ENCODE measurements around the gene GAS7.

The GAS7 gene

GRCh38 chr17:10201680-10202079, 3.3 kb upstream of the GAS7 start:
- no peak for DNase-seq (ENCODE audit: low read depth, low spot score)

GRCh38 chr17:10200645-10201044, 2.2 kb upstream of the GAS7 start:
- no peak overlapping the region for H3K27ac ChIP-seq
- DNase-seq (ENCODE audit: low read depth, low spot score), result no peak

More at GRCh38 chr17:10201680-10202079, 3.3 kb upstream of the GAS7 start:
- H3K27ac ChIP-seq, result no peak overlapping the region

- no peak overlapping the region for H3K27ac ChIP-seq
- DNase-seq (ENCODE audit: low read depth, low spot score), result no peak
Observed at GRCh38 chr17:10200016-10200415, 1.6 kb upstream of the GAS7 start.

GRCh38 chr17:10197721-10198508, 491 bp downstream of the GAS7 start:
- DNase-seq (ENCODE audit: low read depth, low spot score), result no peak
- H3K27ac ChIP-seq, result no peak overlapping the region

GRCh38 chr17:10197362-10197720, 1.1 kb downstream of the GAS7 start:
- no peak overlapping the region for H3K27ac ChIP-seq

GRCh38 chr17:10196941-10197340, 1.5 kb downstream of the GAS7 start:
- H3K27ac ChIP-seq, result no peak overlapping the region
- no peak for DNase-seq (ENCODE audit: low read depth, low spot score)

More at GRCh38 chr17:10197362-10197720, 1.1 kb downstream of the GAS7 start:
- no peak for DNase-seq (ENCODE audit: low read depth, low spot score)

GRCh38 chr17:10196384-10196895, 2.0 kb downstream of the GAS7 start:
- no peak for DNase-seq (ENCODE audit: low read depth, low spot score)
- no peak overlapping the region for H3K27ac ChIP-seq

GRCh38 chr17:10195090-10195805, 3.2 kb downstream of the GAS7 start:
- H3K27ac ChIP-seq, result no peak overlapping the region
- DNase-seq (ENCODE audit: low read depth, low spot score), result no peak

GRCh38 chr17:10193632-10194031, 4.8 kb downstream of the GAS7 start:
- H3K27ac ChIP-seq, result no peak overlapping the region
- DNase-seq (ENCODE audit: low read depth, low spot score), result no peak

GRCh38 chr17:10192972-10193371, 5.4 kb downstream of the GAS7 start:
- no peak for DNase-seq (ENCODE audit: low read depth, low spot score)
- no peak overlapping the region for H3K27ac ChIP-seq

- no peak for DNase-seq (ENCODE audit: low read depth, low spot score)
- H3K27ac ChIP-seq, result no peak overlapping the region
Observed at GRCh38 chr17:10192461-10192860, 5.9 kb downstream of the GAS7 start.

- no peak for DNase-seq (ENCODE audit: low read depth, low spot score)
- no peak overlapping the region for H3K27ac ChIP-seq
Observed at GRCh38 chr17:10187456-10187855, 10.9 kb downstream of the GAS7 start.

GRCh38 chr17:10186771-10187410, 11.5 kb downstream of the GAS7 start:
- no peak for DNase-seq (ENCODE audit: low read depth, low spot score)
- H3K27ac ChIP-seq, result no peak overlapping the region

- H3K27ac ChIP-seq, result no peak overlapping the region
- no peak for DNase-seq (ENCODE audit: low read depth, low spot score)
Observed at GRCh38 chr17:10183931-10184930, 14.2 kb downstream of the GAS7 start.

GRCh38 chr17:10182785-10183184, 15.6 kb downstream of the GAS7 start:
- no peak overlapping the region for H3K27ac ChIP-seq
- DNase-seq (ENCODE audit: low read depth, low spot score), result no peak

GRCh38 chr17:10178506-10178991, 19.9 kb downstream of the GAS7 start:
- no peak for DNase-seq (ENCODE audit: low read depth, low spot score)
- H3K27ac ChIP-seq, result no peak overlapping the region

- no peak for DNase-seq (ENCODE audit: low read depth, low spot score)
- no peak overlapping the region for H3K27ac ChIP-seq
Observed at GRCh38 chr17:10177913-10178505, 20.4 kb downstream of the GAS7 start.

GRCh38 chr17:10177131-10177912, 21.1 kb downstream of the GAS7 start:
- DNase-seq (ENCODE audit: low read depth, low spot score), result no peak
- no peak overlapping the region for H3K27ac ChIP-seq

- H3K27ac ChIP-seq, result no peak overlapping the region
- DNase-seq (ENCODE audit: low read depth, low spot score), result no peak
Observed at GRCh38 chr17:10173913-10174312, 24.5 kb downstream of the GAS7 start.
